Measurements from ENCODE around the gene SZRD1. TPM values are rescaled to one million over a fixed set of nuclear protein-coding genes. Genes with fewer than 3 reads are reported as not detected.

The SZRD1 gene, protein sequence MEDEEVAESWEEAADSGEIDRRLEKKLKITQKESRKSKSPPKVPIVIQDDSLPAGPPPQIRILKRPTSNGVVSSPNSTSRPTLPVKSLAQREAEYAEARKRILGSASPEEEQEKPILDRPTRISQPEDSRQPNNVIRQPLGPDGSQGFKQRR
- 71.1 and 107 TPM in 2 replicates for total RNA-seq

GRCh38 chr1:16366722-16367257 lies at the start of gene SZRD1:
Gene SZRD1 (plus strand): TSS chr1:16367242. CDS start chr1:16367258, 16 bp downstream.

GRCh38 chr1:16351994-16352841 lies 14.8 kb upstream of the SZRD1 start, which contains the start of gene FBXO42:
Gene FBXO42 (minus strand): TSS chr1:16352480. CDS start chr1:16315418, 37,062 bp downstream.

GRCh38 chr1:16436946-16437474 lies 70.0 kb downstream of the SZRD1 start, which contains the start of gene SPATA21:
Gene SPATA21 (minus strand): TSS chr1:16437424. CDS start chr1:16431371, 6,053 bp downstream.

DNA sequence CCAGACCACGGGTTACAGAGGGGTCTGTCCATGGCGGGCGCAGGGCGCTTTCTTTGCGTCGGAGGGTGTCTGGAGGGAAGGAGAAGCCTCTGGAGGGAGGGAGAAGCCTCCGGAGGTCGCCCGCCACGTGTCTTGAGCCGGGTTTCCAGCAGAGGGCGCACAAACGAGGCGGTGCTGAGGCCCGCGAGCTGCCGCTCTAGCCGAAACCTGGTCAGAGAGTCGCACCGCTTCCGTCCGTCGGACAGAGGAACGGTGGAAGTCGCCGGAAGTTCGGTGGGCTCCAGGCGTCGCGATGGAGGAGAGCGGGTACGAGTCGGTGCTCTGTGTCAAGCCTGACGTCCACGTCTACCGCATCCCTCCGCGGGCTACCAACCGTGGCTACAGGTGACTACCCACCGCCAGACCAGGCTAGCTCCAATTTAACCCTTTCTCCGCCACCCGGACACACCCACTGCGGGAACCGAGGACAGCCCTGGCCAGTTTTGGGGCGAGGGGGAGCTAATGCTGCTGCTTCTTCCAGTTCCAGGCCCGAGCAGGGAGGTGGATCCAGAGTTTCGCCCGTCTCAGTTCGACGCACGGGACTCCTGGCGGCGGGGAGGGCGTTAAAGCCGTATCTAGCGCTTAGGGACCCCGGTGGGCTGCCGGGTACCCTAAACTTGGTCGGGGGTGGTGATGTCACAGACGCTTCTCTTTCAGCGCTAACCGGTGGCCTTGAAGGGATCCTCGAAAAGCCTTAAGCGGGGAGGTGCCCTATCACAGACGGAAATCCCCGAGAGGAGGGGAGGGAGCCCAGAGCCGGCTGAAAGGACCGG lies 73.6 kb downstream of the SZRD1 start, which contains the start of gene NECAP2:
Gene NECAP2 (plus strand): TSS at position 255 of the 812 bp plus-strand sequence. CDS start 38 bp downstream, at position 293.

Other genes with a start within 250 kb of the SZRD1 start
- 76.2 and 141 TPM in 2 replicates for gene EPHA2, start 211.2 kb upstream of the SZRD1 start, total RNA-seq
- 8.2 and 13.6 TPM in 2 replicates for gene ARHGEF19, start 154.6 kb upstream of the SZRD1 start, total RNA-seq
- gene CPLANE2, start 130.1 kb upstream of the SZRD1 start, total RNA-seq = 13.9 and 24.7 TPM in 2 replicates
- 18.8 and 21.5 TPM in 2 replicates for gene FBXO42, start 14.8 kb upstream of the SZRD1 start, total RNA-seq
- not detected in 2 replicates for gene SPATA21, start 70.2 kb downstream of the SZRD1 start, total RNA-seq
- 98.7 and 109 TPM in 2 replicates for gene NECAP2, start 73.5 kb downstream of the SZRD1 start, total RNA-seq
- gene RNU1-1, start 147.0 kb downstream of the SZRD1 start, total RNA-seq = under 0.01 TPM in 2 replicates
- gene NBPF1, start 246.3 kb downstream of the SZRD1 start, total RNA-seq = 31.9 and 164 TPM in 2 replicates